Heart right ventricle (tissue), 16 donors: Measurements from ENCODE around the gene ZBTB6. TPM values are rescaled to one million over a fixed set of nuclear protein-coding genes. Genes with fewer than 3 reads are reported as not detected.

Experiments used
- ATAC-seq, 8 donors: fragments of 200-7000 bp; cut with Tn5 transposase; one replicate each; pipeline ENCODE4 v1.9.1; 2020; ENCODE audit warnings: mild to moderate bottlenecking in 8 of 8, moderate library complexity in 8 of 8, moderate number of reproducible peaks in 1 of 8
- DNase-seq, 2 donors: peaks; one replicate each; pipeline ENCODE4 v3.0.0-alpha.2; 2020
- H3K27ac ChIP-seq, 10 donors: fragments of 200-600 bp; sonication (generic) in 2 of 10; one replicate each; pipeline versions ENCODE4 v1.5.0 to v1.8.0; 2020 to 2022; ENCODE audit warnings: mild to moderate bottlenecking in 3 of 10
- H3K27me3 ChIP-seq, 7 donors: fragments of 200-600 bp; one replicate each; pipeline ENCODE4 v1.8.0; 2021 to 2022; ENCODE audit warnings: mild to moderate bottlenecking in 2 of 7
- H3K36me3 ChIP-seq, 9 donors: fragments of 200-600 bp; sonication (generic) in 1 of 9; one replicate each; pipeline versions ENCODE4 v1.5.0 to v1.8.0; 2020 to 2022; ENCODE audit warnings: mild to moderate bottlenecking in 2 of 9
- H3K4me1 ChIP-seq, 9 donors: fragments of 200-600 bp; sonication (generic) in 1 of 9; one replicate each; pipeline versions ENCODE4 v1.5.0 to v1.8.0; 2020 to 2022; ENCODE audit warnings: mild to moderate bottlenecking in 4 of 9
- H3K4me3 ChIP-seq, 10 donors: fragments of 200-600 bp; sonication (generic) in 2 of 10; one replicate each; pipeline versions ENCODE4 v1.5.0 to v1.8.0; 2020 to 2022; ENCODE audit warnings: mild to moderate bottlenecking in 7 of 10, moderate library complexity in 2 of 10
- H3K9me3 ChIP-seq, 11 donors: fragments of 200-600 bp in 10 of 11; sonication (generic) in 2 of 11; one replicate each; pipeline versions ENCODE4 v1.5.0 to v1.8.0; 2013 to 2022; ENCODE audit warnings: mild to moderate bottlenecking in 2 of 11, control low read depth in 1 of 11, moderate library complexity in 1 of 11
- CTCF ChIP-seq, 9 donors: fragments of 200-600 bp; sonication (generic) in 2 of 9; IDR thresholded peaks; one replicate each; pipeline versions ENCODE4 v1.5.0 to v1.8.0; 2021 to 2022; ENCODE audit warnings: antibody characterized with exemption in 9 of 9, mild to moderate bottlenecking in 5 of 9, moderate library complexity in 1 of 9
- WGBS, 2 donors: extraction: QIAGEN DNeasy Blood & Tissue Kit; methylation state at CpG; one replicate each; pipeline ENCODE4 v1.1.7; 2013; ENCODE audit warnings: inconsistent platforms in 1 of 2; 5-methylcytosine and 5-hydroxymethylcytosine counted together
- intact Hi-C, 10 donors: fragments of 100-400 bp; cut with DNase I; formaldehyde crosslinking; loops; one replicate each; pipeline versions ENCODE4 v1.11.1 to v1.14.2; 2022
- polyA plus RNA-seq, 2 donors: library from polyadenylated mRNA; stranded (reverse); fragments of 200-250 nt; gene quantifications; one replicate each; pipeline ENCODE4 v1.2.3, GENCODE V29; 2013
- total RNA-seq, 10 donors: library from RNA; stranded (reverse); fragmentation: NEBNext Ultra II Directional in 3 of 10; extraction: Animal tissue kit (Norgen Biotek cat#: 25700) in 3 of 10; gene quantifications; one replicate each; pipeline versions ENCODE4 v1.2.1 to v1.2.4, GENCODE V29; 2021 to 2023
- donor health status: Arrhythmogenic right ventricular cardiomyopathy.
- donor health status: ischemic (EF 13 %, LVEDD 7.1; RV severe dilation, severe dysfunction).
- donor health status: healthy with polysubstance abuse.
- donor health status: DM: no; HTN: yes; CAD: no.
- donor health status: DM: no; HTN: no; CAD: no.
- donor health status: ischemic (EF 25% LVEDD 6.9; RV normal size, moderate dysfunction).
- donor health status: ischemic (EF 25% LVEDD 5.7; RV mildly dilated, moderate dysfunction).
- donor health status: healthy.
- donor health status: DM: yes; HTN: yes; CAD: no.
- donor health status: Ischemic cardiomyopathy.
- donor health status: ischemic (EF 35%, LVEDD 5.7; RV mildly dilated, moderate dysfunction).
- donor health status: nonischemic (EF 11% LVEDD 7.7; RV severe dilation, severe dysfunction).
- donor health status: DM: yes; HTN: yes; CAD: no.
- donor health status: PGD.
- donor health status: ischemic (EF 29% LVEDD 5.4; RV normal size, mild dysfunction).
- donor health status: nonischemic (EF 23%, LVEDD 6.1; RV moderate dilation, normal function).

The ZBTB6 gene
- total and polyA plus RNA-seq, 12 donors = 2.2 to 7.0 (median 5.7) TPM

- no peak for ATAC-seq
- no peak for DNase-seq
- Histone ChIP-seq H3K4me1 (peaks cover 0 to 72% (median 43%) of the 10 kb centered on the region in 9 donors), H3K36me3 (peaks cover 0 to 8% (median 0%) of the 10 kb centered on the region in 9 donors), H3K27ac (peak overlapping the region in 1 of 10 donors; percentile 51), H3K27me3 (no peaks in the 10 kb centered on the region), H3K9me3 (no peaks in the 10 kb centered on the region), H3K4me3 (no peak overlapping the region)
- TF ChIP-seq CTCF (IDR thresholded peaks at IDR 0.05) = no peak
- intact Hi-C loops = no loop called here
- WGBS, 2 donors = 77 to 81% methylated on average over 1 of the region's 1 CpG
Measured at GRCh38 chr9:122946461-122947005, 33.4 kb upstream of the ZBTB6 start.

- Histone ChIP-seq H3K36me3 (peaks cover 0 to 8% (median 0%) of the 10 kb centered on the region in 9 donors), H3K27ac (no peak overlapping the region), H3K4me1 (peaks cover 2 to 65% (median 49%) of the 10 kb centered on the region in 9 donors), H3K27me3 (no peaks in the 10 kb centered on the region), H3K4me3 (no peak overlapping the region), H3K9me3 (no peaks in the 10 kb centered on the region)
- ATAC-seq = no peak
- WGBS, 2 donors = 78% methylated on average over 4 of the region's 4 CpGs
- TF ChIP-seq CTCF (IDR thresholded peaks at IDR 0.05) = no peak
- DNase-seq = no peak
- intact Hi-C loops = loop anchor here in 3 of 10 donors (5.0 kb wide), 3 partner anchors 38 to 57 kb away; partner anchors contain the start of gene RC3H2 (in 2 of the 3)
Measured at GRCh38 chr9:122944960-122945888, 32.1 kb upstream of the ZBTB6 start.

- peak overlapping the region; percentile 77 to 96 (median 88) for H3K4me3 ChIP-seq
- ATAC-seq = peak in 5 of 8 donors; percentile 5 to 35 (median 8)
- no peak for TF ChIP-seq CTCF (IDR thresholded peaks at IDR 0.05)
- peaks cover 3 to 59% (median 44%) of the 10 kb centered on the region in 9 donors for H3K4me1 ChIP-seq
- no peak for DNase-seq
- no peaks in the 10 kb centered on the region for H3K27me3 ChIP-seq
- 7 to 8% methylated on average over 17 of the region's 17 CpGs for whole genome bisulfite sequencing, 2 donors
- H3K27ac ChIP-seq = peak overlapping the region; percentile 76 to 94 (median 88)
- H3K36me3 ChIP-seq = peaks cover 0 to 35% (median 17%) of the 10 kb centered on the region in 9 donors
- no peaks in the 10 kb centered on the region for H3K9me3 ChIP-seq
- intact Hi-C loops = loop anchor here in 3 of 10 donors (5.0 kb wide), 3 partner anchors 34 to 61 kb away; partner anchors contain the start of gene RC3H2 (in 2 of the 3)
Measured at GRCh38 chr9:122941582-122942234, 28.6 kb upstream of the ZBTB6 start.
